ENCODE data around the gene FN3K. TPM values are rescaled to one million over a fixed set of nuclear protein-coding genes. Genes with fewer than 3 reads are reported as not detected.

The FN3K gene
- 0.97 and 1.6 TPM in 2 replicates for total RNA-seq (2014; rRNA removed; shearing (Covaris generic))

DNA sequence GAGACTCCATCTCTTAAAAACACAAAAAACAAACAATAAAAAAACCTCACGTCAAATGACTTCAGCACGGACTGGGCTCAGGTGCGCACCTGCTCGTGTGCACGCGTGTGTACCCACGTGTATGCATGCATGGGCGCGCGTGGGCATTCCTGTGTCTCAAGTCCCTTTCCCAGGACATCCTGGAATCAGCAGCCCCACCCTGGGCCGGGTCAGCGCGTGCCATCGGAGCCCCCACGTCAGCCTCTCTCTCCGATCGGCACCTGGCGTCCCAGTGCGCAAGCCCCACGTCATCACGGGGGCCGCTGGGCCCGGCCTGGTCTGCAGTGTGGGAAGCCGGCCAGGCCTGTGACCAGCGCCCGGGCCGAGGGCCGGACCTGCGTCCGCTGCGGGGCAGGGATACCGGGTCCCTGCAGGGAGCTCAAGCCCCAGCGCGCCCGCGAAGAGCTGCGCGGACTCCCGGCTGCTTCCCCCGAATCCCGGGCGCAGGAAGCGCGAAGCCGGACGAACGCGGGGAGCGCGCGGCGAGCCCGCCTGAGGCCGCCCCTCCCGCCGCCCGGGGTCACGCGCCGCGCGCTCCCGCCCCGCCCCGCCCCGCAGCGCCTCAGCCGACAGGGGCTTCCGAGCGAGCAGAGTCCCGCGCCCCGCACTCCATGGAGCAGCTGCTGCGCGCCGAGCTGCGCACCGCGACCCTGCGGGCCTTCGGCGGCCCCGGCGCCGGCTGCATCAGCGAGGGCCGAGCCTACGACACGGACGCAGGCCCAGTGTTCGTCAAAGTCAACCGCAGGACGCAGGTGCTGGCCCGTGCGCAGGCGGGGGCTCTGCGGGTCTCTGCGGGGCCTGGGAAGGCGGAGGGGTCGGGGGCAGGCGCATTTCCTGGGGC is at the start of gene FN3K:
Gene FN3K (plus strand): TSS at position 629 of the 880 bp plus-strand sequence. CDS start 22 bp downstream, at position 651.
- peak; percentile 28 for DNase-seq (ENCODE audit: low spot score)

DNA sequence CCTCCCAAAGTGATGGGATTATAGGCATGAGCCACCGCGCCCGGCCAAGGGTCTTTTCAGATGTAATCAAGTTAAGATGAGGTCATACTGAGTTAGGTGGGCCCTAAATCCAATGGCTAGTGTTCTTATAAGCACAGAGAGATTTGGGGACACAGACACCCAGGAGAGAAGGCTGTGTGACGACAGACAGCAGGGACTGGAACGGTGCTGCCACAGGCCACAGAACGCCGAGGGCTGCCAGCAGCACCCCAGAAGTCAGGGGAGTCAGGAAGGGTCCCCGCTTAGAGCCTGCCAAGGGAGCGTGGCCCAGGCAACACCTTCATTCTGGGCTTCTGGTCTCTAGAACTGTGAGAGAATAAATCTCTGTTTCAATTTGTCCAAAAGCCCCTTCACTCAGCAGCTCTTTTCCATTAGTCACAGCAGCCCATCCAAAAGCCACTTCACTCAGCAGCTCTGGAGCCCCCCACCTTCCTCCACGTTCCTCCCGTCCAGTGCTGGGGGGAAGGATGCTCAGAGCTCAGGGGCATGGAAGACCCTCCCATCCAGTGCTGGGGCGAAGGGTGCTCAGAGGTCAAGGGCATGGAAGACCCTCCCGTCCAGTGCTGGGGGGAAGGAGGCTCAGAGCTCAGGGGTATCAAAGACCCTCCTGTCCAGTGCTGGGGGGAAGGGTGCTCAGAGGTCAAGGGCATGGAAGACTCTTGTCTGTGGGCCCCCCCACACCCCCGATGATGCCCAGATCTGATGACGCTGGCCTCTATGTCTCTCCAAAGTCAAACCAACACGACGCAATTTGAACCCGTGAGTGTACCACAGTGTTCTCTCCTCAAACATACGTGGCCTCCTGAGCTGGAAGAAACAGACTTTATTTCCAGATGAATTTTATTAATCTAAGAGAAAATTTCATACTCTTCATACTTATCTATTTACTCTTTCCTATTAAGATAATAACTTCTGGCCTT is 48.8 kb upstream of the FN3K start:
- no peak for DNase-seq (ENCODE audit: low spot score)

DNA sequence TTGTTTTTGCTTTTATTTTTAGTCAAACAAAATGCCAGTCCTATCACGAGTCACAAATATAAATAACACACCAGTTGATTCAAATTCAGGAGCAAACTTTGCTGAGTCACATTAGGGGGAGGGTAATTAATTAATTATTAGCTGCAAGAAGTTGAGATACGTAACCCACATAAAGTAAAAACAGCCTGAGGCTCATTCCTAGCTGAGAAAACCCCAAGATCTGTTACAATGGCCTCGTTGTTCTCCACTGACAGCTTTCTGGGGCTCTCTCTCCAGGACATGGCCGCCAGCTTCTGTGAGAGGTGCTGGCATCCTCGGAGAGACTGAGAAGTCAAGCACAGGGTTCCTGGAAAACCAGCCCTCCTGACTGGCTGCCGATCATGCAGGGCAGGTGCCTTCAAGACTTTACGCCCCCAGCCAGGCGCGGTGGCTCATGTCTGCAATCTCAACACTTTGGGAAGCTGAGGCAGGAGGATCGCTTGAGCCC is 48.0 kb upstream of the FN3K start:
- DNase-seq (ENCODE audit: low spot score) = peak; percentile 76

DNA sequence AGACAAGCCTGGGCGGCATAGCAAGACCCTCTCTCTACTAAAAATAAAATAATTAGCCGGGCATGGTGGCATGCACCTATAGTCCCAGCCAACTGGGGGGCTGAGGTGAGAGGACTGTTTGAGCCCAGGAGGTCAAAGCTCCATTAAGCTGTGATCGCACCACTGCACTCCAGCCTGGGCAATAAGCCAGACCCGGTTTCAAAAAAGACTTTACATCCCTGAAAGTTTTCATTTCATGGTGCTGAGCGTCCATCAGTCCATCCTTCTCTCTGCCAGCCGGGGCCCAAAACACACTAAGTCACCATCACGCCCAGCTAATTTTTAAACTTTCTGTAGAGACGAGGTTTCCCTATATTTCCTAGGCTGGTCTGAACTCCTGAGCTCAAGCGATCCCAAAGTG is 47.5 kb upstream of the FN3K start:
- DNase-seq (ENCODE audit: low spot score) = no peak

DNA sequence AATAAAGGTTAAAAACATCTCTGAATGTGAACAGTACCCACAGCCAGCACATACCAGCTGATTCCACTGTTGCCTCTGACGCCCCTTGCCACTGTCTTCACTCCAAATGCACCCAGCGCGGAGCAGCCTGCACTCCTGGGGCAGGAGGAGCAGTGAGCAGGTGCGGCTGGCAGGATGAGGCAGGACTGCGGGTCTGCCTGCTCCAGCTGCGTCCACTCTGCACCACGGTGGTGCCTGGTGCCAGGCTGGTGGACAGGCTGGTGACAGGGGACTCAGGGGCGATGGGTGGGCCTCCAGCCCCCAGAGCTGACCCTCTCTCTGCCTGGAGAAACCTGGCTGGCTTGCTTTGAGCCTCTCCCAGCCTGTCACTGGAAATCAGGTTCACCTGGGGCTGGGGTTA is 46.3 kb upstream of the FN3K start:
- no peak for DNase-seq (ENCODE audit: low spot score)

DNA sequence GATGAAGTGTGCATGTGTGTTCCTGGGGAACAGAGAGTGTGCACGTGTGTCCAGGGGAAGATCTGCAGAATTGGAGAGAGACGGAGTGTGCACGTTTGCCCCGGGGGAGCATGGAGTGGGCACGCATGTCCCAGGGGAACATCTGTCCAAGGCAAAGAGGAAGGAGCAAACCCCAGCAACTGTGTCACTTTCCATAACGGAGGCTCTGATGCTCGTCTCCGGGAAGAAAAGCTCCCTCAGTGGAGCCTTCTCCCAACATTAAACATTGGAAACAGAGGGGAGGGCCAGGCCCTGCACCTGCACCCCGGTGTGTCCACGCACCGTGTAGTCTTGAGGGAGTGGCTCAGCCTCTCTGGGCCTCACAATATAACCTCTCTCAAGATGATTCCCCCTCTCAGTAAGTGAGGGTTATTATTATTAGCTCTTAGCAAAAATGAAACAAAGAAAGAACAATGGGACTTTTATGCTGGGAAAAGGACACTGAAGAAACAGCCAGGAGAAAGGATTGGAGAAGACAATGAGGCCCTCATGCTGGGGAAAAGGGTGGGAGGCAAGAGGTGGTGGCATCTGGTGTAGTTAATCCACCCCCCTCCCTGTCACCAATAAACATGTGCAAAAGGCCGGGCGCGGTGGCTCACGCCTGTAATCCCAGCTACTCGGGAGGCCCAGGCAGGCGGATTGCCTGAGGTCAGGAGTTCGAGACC is 44.5 kb upstream of the FN3K start:
- no peak for DNase-seq (ENCODE audit: low spot score)

DNA sequence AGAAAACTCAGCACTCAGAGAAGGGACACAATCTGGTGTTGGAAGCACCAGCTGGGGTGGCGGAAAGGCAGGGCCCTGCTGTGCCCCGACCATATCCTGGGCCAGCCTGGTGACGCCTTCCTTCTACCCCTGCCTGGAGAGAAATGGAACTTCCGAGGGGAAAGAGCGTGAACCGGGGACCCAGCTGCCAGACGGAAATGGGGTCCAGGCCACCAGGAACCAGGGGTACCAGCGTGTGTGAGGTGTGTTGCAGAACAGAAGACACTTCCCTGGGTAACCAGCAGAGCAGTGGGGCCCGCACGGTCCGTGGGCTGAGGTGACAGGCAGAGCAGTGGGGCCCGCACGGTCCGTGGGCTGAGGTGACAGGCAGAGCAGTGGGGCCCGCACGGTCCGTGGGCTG is 43.7 kb upstream of the FN3K start:
- no peak for DNase-seq (ENCODE audit: low spot score)

DNA sequence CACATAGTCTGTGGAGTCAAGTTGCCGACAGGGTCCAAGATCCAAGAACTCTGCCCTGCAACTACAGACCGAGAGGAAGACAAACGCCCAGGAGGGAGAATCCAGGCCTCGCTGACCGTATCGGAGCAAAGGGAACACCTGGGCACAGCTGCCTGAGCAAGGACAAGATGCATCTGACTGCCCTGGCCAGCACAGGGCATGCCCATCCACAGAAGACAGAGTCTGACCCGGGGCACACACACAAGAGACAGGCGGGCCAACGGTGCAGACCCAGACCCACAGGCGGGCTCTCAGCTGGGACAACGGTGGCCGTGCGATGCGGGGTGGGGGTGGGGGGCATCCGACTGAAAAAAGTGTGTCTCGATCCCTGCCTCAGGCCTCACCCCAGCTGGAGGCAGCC is 43.1 kb upstream of the FN3K start:
- no peak for DNase-seq (ENCODE audit: low spot score)

DNA sequence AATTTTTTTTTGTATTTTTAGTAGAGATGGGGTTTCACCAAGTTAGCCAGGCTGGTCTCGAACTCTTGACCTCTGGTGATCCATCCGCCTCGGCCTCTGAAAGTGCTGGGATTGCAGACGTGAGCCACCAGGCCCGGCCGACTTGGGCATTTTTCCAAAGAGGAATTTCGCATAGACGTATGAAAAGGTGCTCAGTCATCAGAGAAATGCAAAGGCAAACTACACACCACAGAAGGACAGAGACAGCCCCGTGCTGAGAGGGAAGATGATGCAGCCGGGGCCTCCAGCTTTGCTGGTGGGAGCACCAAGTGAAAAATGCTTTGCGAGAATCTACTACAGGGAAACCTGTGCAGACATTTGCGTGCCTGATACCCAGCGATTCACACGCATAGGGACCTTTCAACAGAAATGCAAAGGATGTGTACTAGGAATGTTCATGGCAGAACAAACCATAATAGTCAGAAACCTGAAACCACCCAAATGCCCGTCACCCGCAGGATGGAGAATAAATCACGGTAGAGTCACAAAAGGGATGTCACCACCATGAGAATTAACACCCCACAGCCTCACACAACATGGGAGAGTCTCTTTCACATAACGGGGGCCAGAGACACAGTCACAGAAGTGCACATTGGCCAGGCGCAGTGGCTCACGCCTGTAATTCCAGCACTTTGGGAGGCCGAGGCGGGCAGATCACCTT is 42.1 kb upstream of the FN3K start:
- DNase-seq (ENCODE audit: low spot score) = no peak

DNA sequence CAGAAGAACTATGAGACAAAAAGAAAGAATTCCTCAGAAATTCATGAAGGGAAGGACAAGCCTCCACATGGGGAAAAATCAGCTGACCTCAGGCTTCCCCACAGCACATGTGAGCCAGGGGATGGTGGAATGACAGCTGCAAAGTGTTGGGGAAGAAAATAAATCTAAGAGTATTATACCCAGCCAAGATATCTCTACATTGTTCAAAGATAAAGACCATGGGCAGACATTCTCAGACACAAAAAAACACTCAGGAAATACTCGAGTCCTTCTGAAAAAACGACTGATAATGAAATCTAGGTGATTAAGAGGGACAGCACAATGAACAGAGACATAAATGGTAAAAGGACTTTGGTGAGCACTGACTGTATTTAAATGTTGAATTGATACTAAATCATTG is 40.8 kb upstream of the FN3K start:
- no peak for DNase-seq (ENCODE audit: low spot score)

DNA sequence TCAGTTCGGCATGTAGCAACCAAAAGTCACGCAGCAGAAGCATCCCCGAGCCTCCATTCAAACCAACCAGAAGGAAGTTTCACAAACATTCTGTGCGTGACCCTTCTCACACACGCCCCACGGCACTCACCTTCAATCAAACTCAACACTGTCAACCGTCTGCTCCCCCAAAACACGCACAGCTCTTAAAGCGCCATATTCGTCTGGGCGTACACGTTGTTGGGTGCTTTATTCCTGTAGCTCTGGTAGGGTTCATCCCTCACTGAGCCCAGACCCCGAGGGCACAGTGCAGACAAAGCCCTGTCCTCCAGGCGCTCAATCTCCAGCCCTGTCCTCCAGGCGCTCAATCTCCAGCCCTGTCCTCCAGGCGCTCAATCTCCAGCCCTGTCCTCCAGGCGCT is 39.2 kb upstream of the FN3K start:
- no peak for DNase-seq (ENCODE audit: low spot score)

DNA sequence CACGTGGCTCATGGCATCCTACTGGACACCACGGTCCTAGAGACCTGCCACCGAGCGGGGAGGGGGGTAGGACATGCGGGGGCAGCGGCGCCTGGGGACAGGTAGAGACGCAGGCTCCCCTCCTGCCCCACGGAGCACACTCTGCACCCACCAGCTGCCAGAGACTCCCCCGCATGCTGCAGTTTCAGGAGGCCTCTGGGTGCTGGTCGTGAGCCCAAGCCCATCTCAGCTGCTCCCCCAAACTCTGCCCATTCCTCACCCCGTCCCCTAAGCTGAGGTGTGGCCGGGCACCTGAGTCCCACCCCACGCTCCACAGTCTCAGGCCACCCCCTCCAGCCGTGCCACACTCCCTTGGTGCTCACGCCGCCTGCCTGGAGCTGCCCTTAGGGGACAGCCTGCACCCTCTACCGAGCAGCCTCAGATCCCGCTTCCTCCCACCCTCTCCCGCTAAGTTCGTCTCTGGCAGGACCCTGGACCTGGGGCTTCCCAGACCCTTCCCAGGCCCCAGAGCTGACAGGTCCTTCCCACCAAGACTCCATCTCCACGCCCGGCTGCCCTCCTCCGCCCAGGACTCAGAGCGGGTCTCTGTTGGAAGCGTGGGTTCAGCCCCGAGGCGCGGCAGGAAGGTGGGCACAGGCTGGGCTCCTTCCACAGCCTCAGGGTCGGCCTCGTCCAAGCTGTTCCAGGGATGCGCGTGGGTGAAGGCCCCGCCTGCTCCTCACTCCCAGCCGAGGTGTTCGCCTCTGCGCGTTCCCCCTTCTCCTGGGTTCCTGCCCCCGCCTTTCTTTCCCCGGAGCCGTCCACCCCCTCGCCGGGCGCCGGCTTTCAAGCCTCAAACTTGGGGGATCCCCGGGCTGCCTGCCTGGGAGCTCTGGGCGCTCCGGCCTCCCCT is 38.3 kb upstream of the FN3K start:
- DNase-seq (ENCODE audit: low spot score) = no peak

DNA sequence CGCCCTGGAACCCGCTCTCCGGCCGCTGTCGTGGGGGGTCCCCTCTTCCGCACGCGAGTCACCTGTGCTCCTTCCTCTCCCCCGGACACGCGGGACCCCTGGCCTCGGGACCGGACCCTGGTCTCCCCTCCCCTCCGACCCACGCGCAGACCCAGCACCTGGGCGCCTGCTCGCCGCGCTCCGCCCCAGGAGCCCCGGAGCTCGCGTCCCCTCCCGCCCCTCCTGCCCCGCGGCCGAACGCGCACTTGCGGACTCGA is 37.7 kb upstream of the FN3K start:
- DNase-seq (ENCODE audit: low spot score) = no peak

DNA sequence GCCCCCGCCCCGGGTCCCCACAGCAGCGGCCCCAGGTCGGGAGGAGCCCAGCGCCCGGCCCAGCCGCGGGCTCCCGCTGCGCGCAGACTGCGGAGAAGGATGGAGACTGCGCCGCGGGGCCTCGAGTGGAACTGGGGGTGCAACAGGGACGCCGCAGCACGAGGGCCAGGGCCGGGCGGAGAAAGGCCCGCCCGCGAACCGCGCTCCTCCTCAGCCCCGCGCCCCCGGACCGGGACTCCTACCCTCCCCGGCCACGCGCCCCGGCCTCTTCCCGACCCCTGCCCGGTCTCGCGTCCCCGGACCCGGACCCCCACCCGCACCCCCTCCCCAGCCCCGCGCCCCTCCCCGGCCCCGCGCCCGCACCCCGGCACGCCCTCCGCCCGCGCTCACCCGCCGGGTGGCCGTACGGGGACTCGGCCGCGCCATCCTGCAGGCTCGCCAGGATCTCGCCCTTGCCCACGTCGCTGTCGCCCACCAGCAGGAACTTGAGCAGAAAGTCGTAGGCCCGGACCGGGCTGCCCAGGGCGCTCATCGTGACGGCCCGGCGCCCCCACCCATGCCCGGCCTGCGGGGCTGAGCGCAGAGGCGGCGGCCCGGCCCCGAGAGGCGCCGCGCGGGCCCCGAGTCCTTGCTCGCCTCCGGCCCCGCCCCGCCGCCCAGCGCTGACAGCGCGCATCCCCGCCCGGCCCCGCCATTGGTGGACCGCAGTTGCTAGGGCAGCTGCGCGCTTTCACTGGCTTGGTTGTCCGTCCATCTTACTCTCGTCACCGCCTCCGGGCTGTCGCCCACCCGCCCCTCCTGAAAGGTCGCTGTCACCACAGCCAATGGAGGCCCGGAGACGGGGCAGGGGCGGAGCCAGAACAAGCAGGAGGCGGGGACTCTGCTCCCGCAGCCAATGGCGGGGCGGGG is 37.1 kb upstream of the FN3K start, which contains the start of gene RAB40B:
Gene RAB40B (minus strand): TSS at position 634 of the 909 bp plus-strand sequence. CDS start 102 bp downstream, at position 532.
- peak; percentile 98 for DNase-seq (ENCODE audit: low spot score)

DNA sequence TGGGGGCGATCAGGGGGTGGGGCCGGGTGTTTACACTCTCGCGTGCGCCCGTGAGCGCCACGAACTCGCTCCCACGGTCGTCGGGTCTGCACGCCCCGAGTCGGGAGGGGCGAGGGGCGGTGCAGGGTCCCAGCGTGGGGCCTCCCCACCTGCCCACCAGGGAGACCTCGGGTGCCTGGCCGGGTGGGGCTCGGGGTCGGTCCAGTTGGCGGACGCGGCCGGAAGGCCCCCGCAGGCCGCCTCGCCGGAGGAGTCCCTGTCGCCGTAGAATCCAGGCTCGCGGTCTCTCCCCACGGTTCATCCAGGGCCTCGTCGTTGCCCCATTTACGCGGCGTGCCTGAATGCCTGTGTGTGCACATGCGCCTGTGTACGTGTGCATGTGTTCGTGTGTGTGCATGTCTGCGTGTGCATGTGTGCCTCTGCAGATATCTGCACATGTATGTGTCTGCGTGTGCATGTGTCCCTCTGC is 36.4 kb upstream of the FN3K start:
- DNase-seq (ENCODE audit: low spot score) = no peak

DNA sequence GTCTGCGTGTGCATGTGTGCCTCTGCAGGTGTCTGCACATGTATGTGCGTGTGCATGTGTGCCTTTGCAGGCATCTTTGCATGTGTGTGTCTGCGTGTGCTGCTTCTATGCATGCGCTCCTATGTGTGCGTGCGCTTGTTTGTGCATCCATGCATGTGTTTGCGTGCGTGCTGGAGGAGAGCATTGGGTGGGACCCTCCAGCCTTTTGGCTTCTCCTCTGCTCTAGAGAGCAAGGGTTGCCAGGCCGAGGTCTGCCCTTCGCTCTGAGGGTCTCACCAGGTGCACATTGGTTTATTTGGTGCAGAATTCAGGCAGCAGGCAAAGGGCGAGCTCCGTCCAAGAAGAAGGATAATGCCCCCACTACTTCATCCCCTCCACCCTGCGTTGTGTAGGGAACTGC is 35.9 kb upstream of the FN3K start:
- DNase-seq (ENCODE audit: low spot score) = no peak

DNA sequence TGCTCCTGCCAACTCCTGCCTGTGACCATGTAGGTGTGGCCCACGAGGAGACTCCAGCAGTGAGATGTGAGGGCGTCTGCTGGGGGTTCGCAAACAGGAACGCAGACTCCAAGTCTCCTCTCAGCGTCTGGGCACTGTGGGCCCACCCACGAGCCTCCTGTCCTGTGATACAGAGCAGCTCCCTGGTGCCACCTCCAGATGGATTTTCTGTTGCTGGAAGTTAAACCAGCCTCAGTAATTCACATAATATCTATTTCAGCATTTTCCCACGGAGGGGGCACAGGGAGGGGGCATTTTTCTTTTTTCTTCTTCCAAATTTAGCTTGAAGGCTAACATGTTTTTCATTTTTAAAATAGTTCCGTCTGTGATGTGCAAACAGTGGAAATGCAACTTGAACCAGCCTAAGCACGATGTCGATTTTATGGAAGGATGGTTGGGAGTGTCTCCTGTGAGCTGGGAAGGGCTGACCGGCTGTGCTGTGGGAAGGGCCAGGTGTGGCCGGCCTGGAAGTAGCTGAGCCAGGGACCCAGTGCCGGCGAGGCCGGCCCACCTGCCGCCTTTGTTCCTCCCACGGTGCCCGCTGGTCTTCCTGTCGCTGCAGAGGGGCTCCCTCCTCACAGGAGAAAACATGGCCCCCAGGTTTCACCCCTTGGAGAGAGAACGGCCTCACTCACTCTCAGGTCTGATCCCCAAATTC is 33.0 kb upstream of the FN3K start:
- DNase-seq (ENCODE audit: low spot score) = no peak

DNA sequence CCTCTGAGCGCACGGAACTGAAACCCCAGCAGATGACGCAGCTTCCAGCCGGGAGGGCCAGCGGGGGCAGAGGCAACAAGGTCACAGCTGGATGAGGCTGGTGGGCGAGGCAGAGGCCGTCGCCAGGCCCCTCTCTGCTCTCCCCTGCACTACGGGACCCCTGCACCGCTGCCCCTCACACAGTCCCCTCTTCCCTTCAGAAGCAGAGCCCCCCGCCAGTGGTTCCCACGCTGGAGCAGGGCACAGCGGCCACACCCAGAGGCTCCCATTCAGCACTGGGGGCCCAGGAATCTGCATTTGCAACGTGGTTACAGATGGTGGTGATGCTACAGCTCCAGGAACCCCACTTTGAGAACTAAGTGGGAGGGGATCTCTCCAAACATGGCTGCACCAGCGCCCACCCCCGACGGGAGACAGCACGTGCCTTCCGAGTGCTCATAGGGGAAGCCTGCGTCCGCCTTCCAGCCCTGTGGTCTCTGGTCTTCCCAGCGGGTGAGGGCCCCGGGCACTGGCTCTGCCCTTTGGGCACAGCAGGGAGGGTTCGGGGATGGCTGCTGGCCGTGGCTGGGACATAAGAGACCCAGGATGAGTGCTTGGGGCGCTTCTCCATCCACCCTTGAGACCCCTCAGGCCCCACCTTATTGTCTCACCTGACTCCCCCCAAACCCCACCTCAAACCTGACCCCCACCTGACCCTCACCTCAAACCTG is 32.2 kb upstream of the FN3K start:
- no peak for DNase-seq (ENCODE audit: low spot score)
